GM23338 (cell line): Measurements from ENCODE around the gene PET117.

Experiments
- EZH2 ChIP-seq: fragments of 200-600 bp; sonication (generic); IDR thresholded peaks from one replicate; pipeline ENCODE4 v1.8.0; 2017; ENCODE audit warnings: antibody characterized with exemption, mild to moderate bottlenecking, low read depth; ENCODE audit not compliant: unreplicated experiment
- EZH2phosphoT487 ChIP-seq: fragments of 200-600 bp; sonication (generic); IDR thresholded peaks from one replicate; pipeline ENCODE4 v1.8.1; 2018; ENCODE audit warnings: antibody characterized with exemption; ENCODE audit not compliant: unreplicated experiment
- JUNB ChIP-seq: IDR thresholded peaks from one replicate; pipeline ENCODE4 v1.6.1; 2016; ENCODE audit warnings: antibody characterized with exemption; ENCODE audit not compliant: unreplicated experiment
- POLR2AphosphoS5 ChIP-seq: IDR thresholded peaks from 2 replicates; pipeline ENCODE4 v1.6.1; 2016; ENCODE audit warnings: antibody characterized with exemption, low read depth
- STAT1 ChIP-seq: IDR thresholded peaks from one replicate; pipeline ENCODE4 v1.6.1; 2016; ENCODE audit warnings: antibody characterized with exemption; ENCODE audit not compliant: unreplicated experiment
- ZNF114 ChIP-seq: fragments of 250-450 bp; sonication (Bioruptor Pico); IDR thresholded peaks from 2 replicates; pipeline ENCODE4 v1.5.0; 2020; ENCODE audit warnings: mild to moderate bottlenecking, moderate library complexity
- TF ChIP-seq, protein P1 (sequence below), 2 experiments: fragments of 200-600 bp in 1 of 2; sonication (generic) in 1 of 2; conservative IDR thresholded peaks; 2 replicates each; pipeline versions ENCODE4 v1.5.1 to v1.6.1; 2016 to 2017; ENCODE audit warnings: antibody characterized with exemption in 2 of 2, low read depth in 2 of 2, mild to moderate bottlenecking in 2 of 2, moderate library complexity in 1 of 2
- TF ChIP-seq, protein P2 (sequence below): IDR thresholded peaks from one replicate; pipeline ENCODE4 v1.6.1; 2018; ENCODE audit warnings: antibody characterized with exemption; ENCODE audit not compliant: unreplicated experiment
- TF ChIP-seq, protein P3 (sequence below): IDR thresholded peaks from 2 replicates; pipeline ENCODE4 v1.6.1; 2016; ENCODE audit warnings: antibody characterized with exemption
- TF ChIP-seq, protein P4 (sequence below): fragments of 250-450 bp; sonication (Bioruptor Pico); IDR thresholded peaks from 2 replicates; pipeline ENCODE4 v1.5.0; 2020; ENCODE audit warnings: mild to moderate bottlenecking, moderate library complexity

DNA sequence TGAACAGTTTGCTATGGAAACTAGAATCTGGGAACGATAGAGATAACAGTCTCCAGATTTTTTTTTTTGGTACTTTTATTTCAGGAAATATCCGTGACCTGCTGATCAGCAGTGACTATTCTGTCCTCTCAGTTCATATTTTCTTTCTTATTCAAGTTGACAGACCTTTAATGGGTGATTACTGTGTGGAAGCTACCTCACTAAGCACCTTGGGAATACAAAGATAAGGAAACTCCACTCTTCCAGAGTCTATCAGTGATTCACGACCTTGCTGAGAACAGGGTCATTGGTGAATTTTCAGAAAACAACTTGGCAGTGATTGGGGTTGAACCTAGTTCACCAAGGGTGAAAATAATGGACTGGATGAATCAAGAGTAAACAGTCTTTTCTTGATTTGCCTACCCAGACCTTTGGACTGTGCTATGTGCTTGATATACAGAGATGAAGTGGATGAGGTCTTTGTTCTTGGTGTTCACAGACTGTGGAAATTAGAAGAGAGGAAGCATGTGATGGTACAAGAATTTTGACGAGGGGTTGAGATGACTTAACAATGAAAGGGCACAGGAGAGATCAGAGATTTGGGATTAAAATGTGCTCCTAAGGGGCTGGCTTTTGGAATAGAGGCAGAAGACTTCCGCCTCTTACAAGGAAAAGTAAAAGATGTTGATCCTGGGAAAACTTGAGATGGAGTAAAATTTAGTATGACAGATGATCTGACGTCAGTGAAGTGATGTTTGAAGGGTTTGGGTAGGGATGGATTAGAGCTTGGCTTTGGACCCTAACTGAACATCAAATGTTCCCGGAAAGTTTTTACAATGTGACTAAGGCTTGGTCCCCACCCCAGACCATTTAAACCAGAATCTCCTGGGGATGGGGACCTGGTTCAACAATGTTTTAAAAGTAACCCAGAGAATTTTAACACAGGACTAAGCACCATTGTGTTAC is 1.2 kb downstream of the PET117 start:
- TF ChIP-seq POLR2AphosphoS5 (no peak), EZH2 (no peak), EZH2phosphoT487 (no peak), ZNF114 (no peak), JUNB (no peak), STAT1 (no peak)
- TF ChIP-seq, protein P1, sequence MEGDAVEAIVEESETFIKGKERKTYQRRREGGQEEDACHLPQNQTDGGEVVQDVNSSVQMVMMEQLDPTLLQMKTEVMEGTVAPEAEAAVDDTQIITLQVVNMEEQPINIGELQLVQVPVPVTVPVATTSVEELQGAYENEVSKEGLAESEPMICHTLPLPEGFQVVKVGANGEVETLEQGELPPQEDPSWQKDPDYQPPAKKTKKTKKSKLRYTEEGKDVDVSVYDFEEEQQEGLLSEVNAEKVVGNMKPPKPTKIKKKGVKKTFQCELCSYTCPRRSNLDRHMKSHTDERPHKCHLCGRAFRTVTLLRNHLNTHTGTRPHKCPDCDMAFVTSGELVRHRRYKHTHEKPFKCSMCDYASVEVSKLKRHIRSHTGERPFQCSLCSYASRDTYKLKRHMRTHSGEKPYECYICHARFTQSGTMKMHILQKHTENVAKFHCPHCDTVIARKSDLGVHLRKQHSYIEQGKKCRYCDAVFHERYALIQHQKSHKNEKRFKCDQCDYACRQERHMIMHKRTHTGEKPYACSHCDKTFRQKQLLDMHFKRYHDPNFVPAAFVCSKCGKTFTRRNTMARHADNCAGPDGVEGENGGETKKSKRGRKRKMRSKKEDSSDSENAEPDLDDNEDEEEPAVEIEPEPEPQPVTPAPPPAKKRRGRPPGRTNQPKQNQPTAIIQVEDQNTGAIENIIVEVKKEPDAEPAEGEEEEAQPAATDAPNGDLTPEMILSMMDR (conservative IDR thresholded peaks at IDR 0.05; ENCODE audit: low read depth in 2 of 2): no peak
- TF ChIP-seq, protein P2, sequence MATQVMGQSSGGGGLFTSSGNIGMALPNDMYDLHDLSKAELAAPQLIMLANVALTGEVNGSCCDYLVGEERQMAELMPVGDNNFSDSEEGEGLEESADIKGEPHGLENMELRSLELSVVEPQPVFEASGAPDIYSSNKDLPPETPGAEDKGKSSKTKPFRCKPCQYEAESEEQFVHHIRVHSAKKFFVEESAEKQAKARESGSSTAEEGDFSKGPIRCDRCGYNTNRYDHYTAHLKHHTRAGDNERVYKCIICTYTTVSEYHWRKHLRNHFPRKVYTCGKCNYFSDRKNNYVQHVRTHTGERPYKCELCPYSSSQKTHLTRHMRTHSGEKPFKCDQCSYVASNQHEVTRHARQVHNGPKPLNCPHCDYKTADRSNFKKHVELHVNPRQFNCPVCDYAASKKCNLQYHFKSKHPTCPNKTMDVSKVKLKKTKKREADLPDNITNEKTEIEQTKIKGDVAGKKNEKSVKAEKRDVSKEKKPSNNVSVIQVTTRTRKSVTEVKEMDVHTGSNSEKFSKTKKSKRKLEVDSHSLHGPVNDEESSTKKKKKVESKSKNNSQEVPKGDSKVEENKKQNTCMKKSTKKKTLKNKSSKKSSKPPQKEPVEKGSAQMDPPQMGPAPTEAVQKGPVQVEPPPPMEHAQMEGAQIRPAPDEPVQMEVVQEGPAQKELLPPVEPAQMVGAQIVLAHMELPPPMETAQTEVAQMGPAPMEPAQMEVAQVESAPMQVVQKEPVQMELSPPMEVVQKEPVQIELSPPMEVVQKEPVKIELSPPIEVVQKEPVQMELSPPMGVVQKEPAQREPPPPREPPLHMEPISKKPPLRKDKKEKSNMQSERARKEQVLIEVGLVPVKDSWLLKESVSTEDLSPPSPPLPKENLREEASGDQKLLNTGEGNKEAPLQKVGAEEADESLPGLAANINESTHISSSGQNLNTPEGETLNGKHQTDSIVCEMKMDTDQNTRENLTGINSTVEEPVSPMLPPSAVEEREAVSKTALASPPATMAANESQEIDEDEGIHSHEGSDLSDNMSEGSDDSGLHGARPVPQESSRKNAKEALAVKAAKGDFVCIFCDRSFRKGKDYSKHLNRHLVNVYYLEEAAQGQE: no peak
- TF ChIP-seq, protein P3, sequence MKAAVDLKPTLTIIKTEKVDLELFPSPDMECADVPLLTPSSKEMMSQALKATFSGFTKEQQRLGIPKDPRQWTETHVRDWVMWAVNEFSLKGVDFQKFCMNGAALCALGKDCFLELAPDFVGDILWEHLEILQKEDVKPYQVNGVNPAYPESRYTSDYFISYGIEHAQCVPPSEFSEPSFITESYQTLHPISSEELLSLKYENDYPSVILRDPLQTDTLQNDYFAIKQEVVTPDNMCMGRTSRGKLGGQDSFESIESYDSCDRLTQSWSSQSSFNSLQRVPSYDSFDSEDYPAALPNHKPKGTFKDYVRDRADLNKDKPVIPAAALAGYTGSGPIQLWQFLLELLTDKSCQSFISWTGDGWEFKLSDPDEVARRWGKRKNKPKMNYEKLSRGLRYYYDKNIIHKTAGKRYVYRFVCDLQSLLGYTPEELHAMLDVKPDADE: no peak
- TF ChIP-seq, protein P4, sequence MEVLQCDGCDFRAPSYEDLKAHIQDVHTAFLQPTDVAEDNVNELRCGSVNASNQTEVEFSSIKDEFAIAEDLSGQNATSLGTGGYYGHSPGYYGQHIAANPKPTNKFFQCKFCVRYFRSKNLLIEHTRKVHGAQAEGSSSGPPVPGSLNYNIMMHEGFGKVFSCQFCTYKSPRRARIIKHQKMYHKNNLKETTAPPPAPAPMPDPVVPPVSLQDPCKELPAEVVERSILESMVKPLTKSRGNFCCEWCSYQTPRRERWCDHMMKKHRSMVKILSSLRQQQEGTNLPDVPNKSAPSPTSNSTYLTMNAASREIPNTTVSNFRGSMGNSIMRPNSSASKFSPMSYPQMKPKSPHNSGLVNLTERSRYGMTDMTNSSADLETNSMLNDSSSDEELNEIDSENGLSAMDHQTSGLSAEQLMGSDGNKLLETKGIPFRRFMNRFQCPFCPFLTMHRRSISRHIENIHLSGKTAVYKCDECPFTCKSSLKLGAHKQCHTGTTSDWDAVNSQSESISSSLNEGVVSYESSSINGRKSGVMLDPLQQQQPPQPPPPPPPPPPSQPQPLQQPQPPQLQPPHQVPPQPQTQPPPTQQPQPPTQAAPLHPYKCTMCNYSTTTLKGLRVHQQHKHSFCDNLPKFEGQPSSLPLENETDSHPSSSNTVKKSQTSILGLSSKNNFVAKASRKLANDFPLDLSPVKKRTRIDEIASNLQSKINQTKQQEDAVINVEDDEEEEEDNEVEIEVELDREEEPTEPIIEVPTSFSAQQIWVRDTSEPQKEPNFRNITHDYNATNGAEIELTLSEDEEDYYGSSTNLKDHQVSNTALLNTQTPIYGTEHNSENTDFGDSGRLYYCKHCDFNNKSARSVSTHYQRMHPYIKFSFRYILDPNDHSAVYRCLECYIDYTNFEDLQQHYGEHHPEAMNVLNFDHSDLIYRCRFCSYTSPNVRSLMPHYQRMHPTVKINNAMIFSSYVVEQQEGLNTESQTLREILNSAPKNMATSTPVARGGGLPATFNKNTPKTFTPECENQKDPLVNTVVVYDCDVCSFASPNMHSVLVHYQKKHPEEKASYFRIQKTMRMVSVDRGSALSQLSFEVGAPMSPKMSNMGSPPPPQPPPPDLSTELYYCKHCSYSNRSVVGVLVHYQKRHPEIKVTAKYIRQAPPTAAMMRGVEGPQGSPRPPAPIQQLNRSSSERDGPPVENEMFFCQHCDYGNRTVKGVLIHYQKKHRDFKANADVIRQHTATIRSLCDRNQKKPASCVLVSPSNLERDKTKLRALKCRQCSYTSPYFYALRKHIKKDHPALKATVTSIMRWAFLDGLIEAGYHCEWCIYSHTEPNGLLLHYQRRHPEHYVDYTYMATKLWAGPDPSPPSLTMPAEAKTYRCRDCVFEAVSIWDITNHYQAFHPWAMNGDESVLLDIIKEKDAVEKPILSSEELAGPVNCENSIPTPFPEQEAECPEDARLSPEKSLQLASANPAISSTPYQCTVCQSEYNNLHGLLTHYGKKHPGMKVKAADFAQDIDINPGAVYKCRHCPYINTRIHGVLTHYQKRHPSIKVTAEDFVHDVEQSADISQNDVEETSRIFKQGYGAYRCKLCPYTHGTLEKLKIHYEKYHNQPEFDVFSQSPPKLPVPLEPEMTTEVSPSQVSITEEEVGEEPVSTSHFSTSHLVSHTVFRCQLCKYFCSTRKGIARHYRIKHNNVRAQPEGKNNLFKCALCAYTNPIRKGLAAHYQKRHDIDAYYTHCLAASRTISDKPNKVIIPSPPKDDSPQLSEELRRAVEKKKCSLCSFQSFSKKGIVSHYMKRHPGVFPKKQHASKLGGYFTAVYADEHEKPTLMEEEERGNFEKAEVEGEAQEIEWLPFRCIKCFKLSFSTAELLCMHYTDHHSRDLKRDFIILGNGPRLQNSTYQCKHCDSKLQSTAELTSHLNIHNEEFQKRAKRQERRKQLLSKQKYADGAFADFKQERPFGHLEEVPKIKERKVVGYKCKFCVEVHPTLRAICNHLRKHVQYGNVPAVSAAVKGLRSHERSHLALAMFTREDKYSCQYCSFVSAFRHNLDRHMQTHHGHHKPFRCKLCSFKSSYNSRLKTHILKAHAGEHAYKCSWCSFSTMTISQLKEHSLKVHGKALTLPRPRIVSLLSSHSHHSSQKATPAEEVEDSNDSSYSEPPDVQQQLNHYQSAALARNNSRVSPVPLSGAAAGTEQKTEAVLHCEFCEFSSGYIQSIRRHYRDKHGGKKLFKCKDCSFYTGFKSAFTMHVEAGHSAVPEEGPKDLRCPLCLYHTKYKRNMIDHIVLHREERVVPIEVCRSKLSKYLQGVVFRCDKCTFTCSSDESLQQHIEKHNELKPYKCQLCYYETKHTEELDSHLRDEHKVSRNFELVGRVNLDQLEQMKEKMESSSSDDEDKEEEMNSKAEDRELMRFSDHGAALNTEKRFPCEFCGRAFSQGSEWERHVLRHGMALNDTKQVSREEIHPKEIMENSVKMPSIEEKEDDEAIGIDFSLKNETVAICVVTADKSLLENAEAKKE (CRISPR knock-in tag): no peak
